NOMO-1 (cell line): ENCODE results near the gene MTF2.

Experiments used
- DNase-seq, 2 experiments: peaks; one replicate each; lab custom pipeline; 2025; ENCODE audit not compliant: unreplicated experiment in 2 of 2; lab: John Stamatoyannopoulos, UW

Gene MTF2

DNA sequence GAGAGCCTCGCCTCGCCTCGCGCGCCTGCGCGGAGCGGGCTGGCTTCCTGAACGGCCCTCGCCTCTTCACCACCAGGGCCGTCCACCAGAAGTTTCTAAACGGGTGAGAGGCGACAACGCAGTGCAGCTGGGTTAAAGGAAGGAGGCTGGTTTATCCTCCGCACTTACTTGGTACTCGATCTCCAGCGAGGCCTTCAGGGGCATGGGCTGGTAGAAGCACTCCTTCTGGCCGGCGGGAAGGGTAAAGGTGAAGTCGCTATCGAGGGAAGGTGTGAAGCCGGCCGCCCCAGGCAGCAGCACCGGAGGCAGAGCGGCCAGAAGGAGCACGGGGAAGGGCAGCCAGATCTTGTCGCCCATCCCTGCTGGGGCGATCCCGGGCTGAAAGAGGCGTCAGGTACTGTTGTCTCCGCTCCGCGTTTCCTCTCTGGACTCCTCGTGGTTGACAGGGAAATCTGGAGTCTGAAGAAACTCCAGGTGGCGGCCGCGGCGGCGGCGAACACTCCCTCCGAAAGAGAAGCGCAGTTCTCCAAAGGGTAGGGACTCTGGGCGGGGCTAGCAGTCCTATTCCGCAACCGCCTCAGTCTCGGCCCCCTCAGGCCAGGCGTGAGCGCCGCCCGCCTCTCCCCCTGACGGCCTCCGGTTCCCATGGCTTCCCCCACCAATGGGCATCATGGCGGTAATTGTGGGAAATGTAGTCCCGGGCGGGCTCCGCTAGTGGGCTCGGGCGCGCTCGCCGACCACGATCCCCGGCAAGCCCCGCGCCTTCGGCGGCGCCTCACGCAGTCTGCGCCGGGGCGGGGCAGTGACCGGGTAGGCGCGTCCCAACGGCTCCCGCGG lies 101.0 kb downstream of the MTF2 start, which contains the start of gene TMED5:
Gene TMED5, minus strand, starts transcription at position 528 of the 837 bp plus-strand sequence. Its CDS starts 171 bp downstream, at position 357.
- DNase-seq, result peak; percentile 98 to 99

- DNase-seq, result peak; percentile 45 to 66
Measured at GRCh38 chr1:93180723-93181613, 101.9 kb downstream of the MTF2 start, which contains the start of gene CCDC18. TSS of gene CCDC18 (plus strand) at chr1:93180724. CDS start at chr1:93183362, 2,638 bp downstream.

GRCh38 chr1:93186667-93187066 lies 107.6 kb downstream of the MTF2 start:
- peak; percentile 20 to 75 for DNase-seq
